ENCODE results near the gene SLC1A1. TPM values are rescaled to one million over a fixed set of nuclear protein-coding genes. Genes with fewer than 3 reads are reported as not detected.

Gene SLC1A1
- total RNA-seq, 1 donor from 2014 or later: 4.7 TPM

GRCh38 chr9:4547016-4547415 lies 56.7 kb downstream of the SLC1A1 start:
- no peaks in the 10 kb centered on the region for H3K27me3 ChIP-seq (ENCODE audit: control insufficient read depth, insufficient read depth, low read length)
- DNase-seq (ENCODE audit: low read depth): no peak

GRCh38 chr9:4548811-4549725 lies 58.8 kb downstream of the SLC1A1 start:
- TF ChIP-seq, protein P1, sequence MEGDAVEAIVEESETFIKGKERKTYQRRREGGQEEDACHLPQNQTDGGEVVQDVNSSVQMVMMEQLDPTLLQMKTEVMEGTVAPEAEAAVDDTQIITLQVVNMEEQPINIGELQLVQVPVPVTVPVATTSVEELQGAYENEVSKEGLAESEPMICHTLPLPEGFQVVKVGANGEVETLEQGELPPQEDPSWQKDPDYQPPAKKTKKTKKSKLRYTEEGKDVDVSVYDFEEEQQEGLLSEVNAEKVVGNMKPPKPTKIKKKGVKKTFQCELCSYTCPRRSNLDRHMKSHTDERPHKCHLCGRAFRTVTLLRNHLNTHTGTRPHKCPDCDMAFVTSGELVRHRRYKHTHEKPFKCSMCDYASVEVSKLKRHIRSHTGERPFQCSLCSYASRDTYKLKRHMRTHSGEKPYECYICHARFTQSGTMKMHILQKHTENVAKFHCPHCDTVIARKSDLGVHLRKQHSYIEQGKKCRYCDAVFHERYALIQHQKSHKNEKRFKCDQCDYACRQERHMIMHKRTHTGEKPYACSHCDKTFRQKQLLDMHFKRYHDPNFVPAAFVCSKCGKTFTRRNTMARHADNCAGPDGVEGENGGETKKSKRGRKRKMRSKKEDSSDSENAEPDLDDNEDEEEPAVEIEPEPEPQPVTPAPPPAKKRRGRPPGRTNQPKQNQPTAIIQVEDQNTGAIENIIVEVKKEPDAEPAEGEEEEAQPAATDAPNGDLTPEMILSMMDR (IDR thresholded peaks at IDR 0.05; ENCODE audit: insufficient read depth, low read length, poor library complexity, severe bottlenecking): peak; percentile 40
- Histone ChIP-seq H3K27me3 (ENCODE audit: control insufficient read depth, insufficient read depth, low read length) (no peaks in the 10 kb centered on the region), H3K4me3 (ENCODE audit: low read depth, low read length) (no peak overlapping the region), H3K36me3 (ENCODE audit: control insufficient read depth, insufficient read depth, low read length) (no peaks in the 10 kb centered on the region)
- no peak for DNase-seq (ENCODE audit: low read depth)

More at GRCh38 chr9:4547016-4547415, 56.7 kb downstream of the SLC1A1 start:
- Histone ChIP-seq H3K36me3 (ENCODE audit: control insufficient read depth, insufficient read depth, low read length) (no peaks in the 10 kb centered on the region), H3K4me3 (ENCODE audit: low read depth, low read length) (no peak overlapping the region)
- TF ChIP-seq, protein P1 (IDR thresholded peaks at IDR 0.05; ENCODE audit: insufficient read depth, low read length, poor library complexity, severe bottlenecking): no peak

DNA sequence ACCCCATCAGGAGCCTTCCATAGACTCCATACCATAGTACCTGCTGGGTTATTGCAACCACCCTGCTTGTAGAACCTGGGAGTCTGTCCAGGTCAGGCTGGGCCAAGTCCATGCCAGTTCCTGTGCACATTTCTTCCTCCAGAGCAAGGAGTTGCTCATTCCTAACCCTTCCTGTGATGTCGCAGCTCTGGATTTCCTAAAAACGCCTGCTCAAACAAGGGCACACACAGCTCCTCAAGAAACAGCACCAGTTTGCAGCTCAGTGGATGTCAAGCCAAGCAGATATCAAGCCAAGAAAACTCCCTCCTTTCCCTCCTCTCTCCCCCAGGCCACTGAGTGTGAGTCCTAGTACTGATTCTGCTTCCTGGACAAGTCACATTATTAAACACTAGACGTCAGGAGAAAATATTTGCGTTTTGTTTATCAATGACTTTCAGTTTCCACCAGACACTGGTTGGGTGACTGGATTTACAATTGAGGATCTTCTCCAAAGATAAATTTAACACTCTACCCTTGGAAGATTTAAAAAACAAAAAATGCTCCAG lies 59.6 kb downstream of the SLC1A1 start:
- DNase-seq (ENCODE audit: low read depth): no peak
- Histone ChIP-seq H3K27me3 (ENCODE audit: control insufficient read depth, insufficient read depth, low read length) (no peaks in the 10 kb centered on the region), H3K4me3 (ENCODE audit: low read depth, low read length) (no peak overlapping the region), H3K36me3 (ENCODE audit: control insufficient read depth, insufficient read depth, low read length) (no peaks in the 10 kb centered on the region)
- TF ChIP-seq, protein P1 (IDR thresholded peaks at IDR 0.05; ENCODE audit: insufficient read depth, low read length, poor library complexity, severe bottlenecking): no peak

DNA sequence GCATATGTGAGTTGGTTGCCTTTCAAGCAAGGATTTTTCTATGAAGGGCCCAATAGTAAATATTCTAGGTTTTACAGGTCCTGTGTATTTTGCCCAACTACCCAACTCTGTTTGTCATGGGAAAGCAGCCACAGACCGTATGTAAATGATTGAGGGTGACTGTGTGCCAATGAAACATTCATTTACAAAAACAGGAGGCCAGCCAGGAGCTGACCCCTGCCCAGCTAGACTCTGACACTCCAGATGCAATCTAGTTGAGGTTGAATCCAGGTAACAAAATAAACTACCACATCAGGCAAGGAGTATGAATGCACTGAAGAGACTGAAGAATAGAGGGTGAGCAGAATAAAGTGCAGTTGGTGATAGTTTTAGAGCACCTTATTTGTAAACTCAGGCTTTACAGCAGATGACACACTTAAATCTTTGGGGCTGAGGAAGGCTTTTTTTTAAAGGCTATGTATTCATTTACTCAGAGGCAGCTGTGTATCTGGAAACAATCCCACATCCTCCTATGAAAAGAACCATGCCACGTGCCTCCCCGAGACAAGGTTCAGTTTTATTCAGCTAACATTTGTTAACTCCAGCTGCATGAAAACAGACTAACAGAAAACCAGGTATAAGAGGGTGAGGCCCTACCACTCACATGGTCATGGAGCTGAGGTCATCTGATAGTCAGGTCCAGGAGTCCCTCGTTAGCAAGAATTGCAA lies 60.7 kb downstream of the SLC1A1 start:
- Histone ChIP-seq H3K36me3 (ENCODE audit: control insufficient read depth, insufficient read depth, low read length) (no peaks in the 10 kb centered on the region), H3K4me3 (ENCODE audit: low read depth, low read length) (no peak overlapping the region), H3K27me3 (ENCODE audit: control insufficient read depth, insufficient read depth, low read length) (no peaks in the 10 kb centered on the region)
- TF ChIP-seq, protein P1 (IDR thresholded peaks at IDR 0.05; ENCODE audit: insufficient read depth, low read length, poor library complexity, severe bottlenecking): no peak
- no peak for DNase-seq (ENCODE audit: low read depth)

DNA sequence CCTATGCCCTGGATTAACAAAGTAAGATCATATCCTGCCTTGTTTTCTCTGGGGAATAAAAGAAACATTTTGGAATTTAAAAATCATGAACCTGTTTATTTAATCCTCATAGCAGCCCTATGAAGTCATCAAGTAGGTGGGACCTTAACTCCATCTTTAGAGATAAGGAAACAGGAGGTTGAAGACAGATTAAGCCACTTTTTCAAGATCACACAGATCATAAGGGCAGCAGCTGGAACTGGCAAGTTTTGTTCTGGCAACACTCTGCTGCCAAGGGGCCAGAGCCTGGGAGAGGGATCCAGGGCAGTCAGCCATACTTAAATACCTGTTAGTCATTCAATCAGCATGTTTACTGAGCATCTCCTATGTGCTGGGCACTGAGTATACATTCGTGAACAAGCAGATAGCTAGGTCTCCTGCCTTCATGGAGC lies 63.7 kb downstream of the SLC1A1 start:
- no peaks in the 10 kb centered on the region for H3K27me3 ChIP-seq (ENCODE audit: control insufficient read depth, insufficient read depth, low read length)
- DNase-seq (ENCODE audit: low read depth): no peak
- H3K36me3 ChIP-seq (ENCODE audit: control insufficient read depth, insufficient read depth, low read length): no peaks in the 10 kb centered on the region
- TF ChIP-seq, protein P1 (IDR thresholded peaks at IDR 0.05; ENCODE audit: insufficient read depth, low read length, poor library complexity, severe bottlenecking): no peak
- no peak overlapping the region for H3K4me3 ChIP-seq (ENCODE audit: low read depth, low read length)

Measured in kidney epithelial cell (primary cell).